SK-N-SH (cell line): Measurements from ENCODE around the gene CTF1. TPM values are rescaled to one million over a fixed set of nuclear protein-coding genes. Genes with fewer than 3 reads are reported as not detected.
"Not testable (repeated sequence)": the region's sequence is repeated elsewhere in the genome, so short reads cannot be mapped to it uniquely, and the experiment has no call there.

Source experiments
- CTCF ChIA-PET: fragments of 300-600, 350-600 bp; formaldehyde crosslinking; extraction: SDS; loops from one replicate; lab custom pipeline; 2021; lab: Yijun Ruan, JAX
- POLR2A ChIA-PET: fragments of 350-600 bp; sonication (Branson Sonifier 250); formaldehyde crosslinking; extraction: SDS; loops from one replicate; lab custom pipeline; 2020; ENCODE audit warnings: antibody characterized with exemption, inconsistent platforms; lab: Yijun Ruan, JAX
- DNase-seq: peaks from one replicate; pipeline ENCODE4 v3.0.0; 2012
- H2AFZ ChIP-seq: fragments of 200-600 bp; sonication (generic); 2 replicates; pipeline ENCODE4 v1.8.1; 2016; ENCODE audit warnings: antibody characterized with exemption, mild to moderate bottlenecking, low read depth
- H3F3A ChIP-seq: fragments of 200-600 bp; sonication (generic); replicated peaks from 2 replicates; pipeline ENCODE3; 2016; ENCODE audit warnings: antibody characterized with exemption, mild to moderate bottlenecking; ENCODE audit not compliant: insufficient read depth
- H3K27ac ChIP-seq, 2 experiments: fragments of 200-500 bp in 1 of 2; fragments of 200-600 bp in 1 of 2; sonication (Bioruptor generic) in 1 of 2; sonication (generic), shearing (Covaris generic) in 1 of 2; 2 replicates each; pipeline versions ENCODE4 v1.5.1 to v1.6.1; 2014 to 2016; ENCODE audit warnings: low read depth in 2 of 2, inconsistent platforms in 1 of 2, low read length in 1 of 2, mild to moderate bottlenecking in 1 of 2, mixed read lengths in 1 of 2
- H3K27me3 ChIP-seq: fragments of 200-600 bp; sonication (generic), shearing (Covaris generic); 2 replicates; pipeline ENCODE4 v1.6.1; 2016; ENCODE audit warnings: mixed run types; ENCODE audit not compliant: insufficient read depth
- H3K36me3 ChIP-seq, 2 experiments: fragments of 200-500 bp in 1 of 2; fragments of 200-600 bp in 1 of 2; sonication (Bioruptor generic) in 1 of 2; sonication (generic) in 1 of 2; replicated peaks in 1 of 2; 2 replicates each; pipeline versions ENCODE3 to v1.5.1; 2014 to 2016; ENCODE audit warnings: low read length in 1 of 2, mild to moderate bottlenecking in 1 of 2; ENCODE audit not compliant: insufficient read depth in 2 of 2, control insufficient read depth in 1 of 2
- H3K4me1 ChIP-seq, 2 experiments: fragments of 200-500 bp in 1 of 2; fragments of 200-600 bp in 1 of 2; sonication (Bioruptor generic) in 1 of 2; sonication (generic), shearing (Covaris generic) in 1 of 2; 2 replicates each; pipeline versions ENCODE4 v1.5.1 to v1.6.1; 2014 to 2016; ENCODE audit warnings: low read depth in 1 of 2, low read length in 1 of 2, mixed run types in 1 of 2; ENCODE audit not compliant: insufficient read depth in 2 of 2, control insufficient read depth in 1 of 2
- H3K4me2 ChIP-seq: fragments of 200-600 bp; sonication (generic), shearing (Covaris generic); 2 replicates; pipeline ENCODE4 v1.6.1; 2017; ENCODE audit warnings: mixed run types
- H3K4me3 ChIP-seq, 2 experiments: fragments of 200-500 bp in 1 of 2; fragments of 200-600 bp in 1 of 2; sonication (Bioruptor generic) in 1 of 2; sonication (generic), shearing (Covaris generic) in 1 of 2; 2 replicates each; pipeline versions ENCODE4 v1.5.1 to v1.8.1; 2014 to 2016; ENCODE audit warnings: low read depth in 2 of 2, inconsistent platforms in 1 of 2, low read length in 1 of 2, mild to moderate bottlenecking in 1 of 2, mixed read lengths in 1 of 2, moderate library complexity in 1 of 2
- H3K79me2 ChIP-seq: fragments of 200-600 bp; sonication (generic); 2 replicates; pipeline ENCODE4 v1.8.1; 2017; ENCODE audit warnings: mild to moderate bottlenecking; ENCODE audit not compliant: insufficient read depth
- H3K9ac ChIP-seq: fragments of 200-600 bp; sonication (generic); 2 replicates; pipeline ENCODE4 v1.6.1; 2017; ENCODE audit warnings: mixed run types
- H3K9me2 ChIP-seq: fragments of 200-600 bp; sonication (generic); 2 replicates; pipeline ENCODE4 v1.6.1; 2017; ENCODE audit warnings: mixed run types
- H3K9me3 ChIP-seq: fragments of 200-600 bp; sonication (generic); 2 replicates; pipeline ENCODE4 v1.6.1; 2017; ENCODE audit warnings: mixed run types, mild to moderate bottlenecking, moderate library complexity
- H4K20me1 ChIP-seq: fragments of 200-600 bp; sonication (generic); 2 replicates; pipeline ENCODE4 v1.6.1; 2017; ENCODE audit warnings: mild to moderate bottlenecking, mixed run types; ENCODE audit not compliant: insufficient read depth
- ELF1 ChIP-seq: IDR thresholded peaks from 2 replicates; pipeline ENCODE4 v1.4.0; 2012
- EP300 ChIP-seq, 2 experiments: IDR thresholded peaks; 2 replicates each; pipeline versions ENCODE4 v1.4.0 to v1.6.1; 2012; ENCODE audit warnings: borderline replicate concordance in 1 of 2, low read depth in 1 of 2, low read length in 1 of 2
- RXRA ChIP-seq: IDR thresholded peaks from 2 replicates; pipeline ENCODE4 v1.4.0; 2012; ENCODE audit warnings: low read depth, mild to moderate bottlenecking, borderline replicate concordance
- ZBTB33 ChIP-seq: IDR thresholded peaks from 2 replicates; pipeline ENCODE4 v1.4.0; 2012; ENCODE audit warnings: low read depth, borderline replicate concordance
- WGBS: methylation state at CpG from one replicate; pipeline ENCODE4 v1.1.6; 2017; ENCODE audit warnings: low lambda C conversion rate; 5-methylcytosine and 5-hydroxymethylcytosine counted together
- polyA plus RNA-seq, 3 experiments: library from polyadenylated mRNA; depleted of rRNA; stranded (reverse); fragments of >200 nt; gene quantifications; 2 replicates each; pipeline ENCODE4 v1.2.3, GENCODE V29; 2012
- TF ChIP-seq, protein P1 (sequence below): fragments of 150-350 bp; IDR thresholded peaks from 2 replicates; pipeline ENCODE4 v1.6.1; 2017; ENCODE audit warnings: antibody characterized with exemption, low read length, low read depth, borderline replicate concordance

The CTF1 gene
- polyA plus RNA-seq, 1 of the 3 experiments (the other 2 are of a cell fraction): 45.7 TPM

DNA sequence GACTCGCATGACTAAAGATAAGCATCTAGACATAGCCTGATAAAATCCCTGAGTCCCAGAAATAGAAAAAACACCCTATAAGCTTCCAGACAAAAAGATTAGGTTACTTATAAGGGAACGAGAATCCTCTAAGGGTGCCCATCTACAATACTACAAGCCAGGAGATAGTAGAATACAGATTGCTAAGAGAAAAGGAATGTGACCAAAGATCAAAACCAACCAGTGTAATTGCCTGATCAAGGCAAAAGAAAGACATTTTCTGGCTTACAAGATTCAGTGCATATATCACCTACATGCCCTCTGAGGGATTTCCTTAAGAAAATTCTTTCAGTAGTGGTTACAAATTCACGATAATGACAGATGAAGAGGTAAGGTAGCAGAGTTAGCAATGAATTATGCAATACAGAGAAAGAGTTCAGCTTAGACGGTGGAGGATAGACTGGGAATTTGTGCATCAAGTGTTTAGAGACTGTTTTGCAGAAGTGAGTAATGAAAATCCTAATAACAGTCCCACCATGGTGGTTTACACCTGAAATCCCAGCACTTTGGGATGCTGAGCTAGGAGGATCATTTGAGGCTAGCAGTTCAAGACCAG lies 37.5 kb upstream of the CTF1 start:
- no peaks in the 10 kb centered on the region for H3F3A ChIP-seq
- CTCF ChIA-PET: interaction anchor here (6.5 kb wide), 1 partner anchor 14 kb away, joined by 42 read pairs; no protein-coding TSS in a partner anchor

DNA sequence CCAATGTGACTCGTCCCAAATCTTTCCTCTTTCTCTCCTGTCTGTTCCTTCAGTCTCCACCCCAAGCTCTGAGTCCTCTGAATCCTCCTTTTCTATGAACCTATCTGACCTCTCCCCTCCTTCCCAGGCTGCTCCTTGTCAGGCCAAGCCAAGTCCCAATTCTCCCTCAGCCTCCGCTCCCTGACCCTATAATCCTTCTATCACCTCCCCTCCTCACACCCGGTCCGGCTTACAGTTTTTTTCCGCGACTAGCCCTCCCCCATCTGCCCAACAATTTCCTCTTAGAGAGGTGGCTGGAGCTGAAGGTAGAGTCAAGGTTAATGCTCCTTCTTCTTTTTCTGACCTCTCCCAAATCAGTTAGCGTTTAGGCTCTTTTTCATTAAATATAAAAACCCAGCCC lies 35.7 kb upstream of the CTF1 start:
- DNase-seq, H3K4me3 ChIP-seq, H3K9me3 ChIP-seq, H3K27me3 ChIP-seq, H3F3A ChIP-seq, H4K20me1 ChIP-seq, H2AFZ ChIP-seq, H3K4me2 ChIP-seq, H3K4me1 ChIP-seq, H3K79me2 ChIP-seq, H3K36me3 ChIP-seq, H3K9me2 ChIP-seq, POLR2A ChIA-PET, H3K9ac ChIP-seq, H3K27ac ChIP-seq: not testable (repeated sequence)
- WGBS: 92% methylated on average over 7 of the region's 7 CpGs
- CTCF ChIA-PET: interaction anchor here (0.6 to 6.5 kb wide), 3 partner anchors 16 to 66 kb away, joined by 3 to 42 read pairs (median 3); no protein-coding TSS in a partner anchor

More for the DNA sequence above, 37.5 kb upstream of the CTF1 start:
- POLR2A ChIA-PET: no interaction called here
- H3K36me3 ChIP-seq: peaks cover 0 to under 1% of the 10 kb centered on the region in 2 experiments
- no peak overlapping the region for H2AFZ ChIP-seq
- no peak overlapping the region for H3K4me2 ChIP-seq
- no peaks in the 10 kb centered on the region for H3K9me3 ChIP-seq
- no peaks in the 10 kb centered on the region for H3K9me2 ChIP-seq
- H3K4me1 ChIP-seq: no peaks in the 10 kb centered on the region
- no peak overlapping the region for H3K4me3 ChIP-seq
- H3K27me3 ChIP-seq: no peaks in the 10 kb centered on the region
- no peak overlapping the region for H3K9ac ChIP-seq
- H4K20me1 ChIP-seq: no peaks in the 10 kb centered on the region
- H3K79me2 ChIP-seq: no peaks in the 10 kb centered on the region
- 66% methylated on average over 4 of the region's 4 CpGs for WGBS
- H3K27ac ChIP-seq: no peak overlapping the region
- no peak for DNase-seq
- no peak for TF ChIP-seq RXRA
- TF ChIP-seq, protein P1, sequence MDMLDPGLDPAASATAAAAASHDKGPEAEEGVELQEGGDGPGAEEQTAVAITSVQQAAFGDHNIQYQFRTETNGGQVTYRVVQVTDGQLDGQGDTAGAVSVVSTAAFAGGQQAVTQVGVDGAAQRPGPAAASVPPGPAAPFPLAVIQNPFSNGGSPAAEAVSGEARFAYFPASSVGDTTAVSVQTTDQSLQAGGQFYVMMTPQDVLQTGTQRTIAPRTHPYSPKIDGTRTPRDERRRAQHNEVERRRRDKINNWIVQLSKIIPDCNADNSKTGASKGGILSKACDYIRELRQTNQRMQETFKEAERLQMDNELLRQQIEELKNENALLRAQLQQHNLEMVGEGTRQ: no peak

DNA sequence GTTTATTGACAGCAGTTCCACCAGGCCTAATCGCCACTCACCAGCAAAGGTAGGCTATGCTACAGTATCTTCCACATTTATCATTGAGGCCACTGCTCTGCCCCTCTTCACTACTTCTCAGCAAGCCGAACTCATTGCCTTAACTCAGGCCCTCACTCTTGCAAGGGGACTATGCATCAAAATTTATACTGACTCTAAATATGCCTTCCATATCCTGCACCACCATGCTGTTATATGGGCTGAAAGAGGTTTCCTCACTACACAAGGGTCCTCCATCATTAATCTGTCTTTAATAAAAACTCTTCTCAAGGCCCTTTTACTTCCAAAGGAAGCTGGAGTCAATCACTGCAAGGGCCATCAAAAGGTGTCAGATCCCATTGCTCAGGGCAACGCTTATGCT lies 33.2 kb upstream of the CTF1 start:
- H3K4me1 ChIP-seq, H3K9me2 ChIP-seq, H2AFZ ChIP-seq, H3F3A ChIP-seq, H3K4me2 ChIP-seq, H3K27ac ChIP-seq, H4K20me1 ChIP-seq, H3K36me3 ChIP-seq, H3K27me3 ChIP-seq, H3K9ac ChIP-seq, H3K79me2 ChIP-seq, DNase-seq, H3K9me3 ChIP-seq, H3K4me3 ChIP-seq: not testable (repeated sequence)
- 98% methylated on average over 3 of the region's 3 CpGs for WGBS
- POLR2A ChIA-PET: interaction anchor here (0.9 kb wide), 1 partner anchor 10 kb away, joined by 3 read pairs; no protein-coding TSS in a partner anchor
- CTCF ChIA-PET: interaction anchor here (0.9 to 1.3 kb wide), 2 partner anchors 11 to 18 kb away, joined by 3 to 5 read pairs; no protein-coding TSS in a partner anchor

DNA sequence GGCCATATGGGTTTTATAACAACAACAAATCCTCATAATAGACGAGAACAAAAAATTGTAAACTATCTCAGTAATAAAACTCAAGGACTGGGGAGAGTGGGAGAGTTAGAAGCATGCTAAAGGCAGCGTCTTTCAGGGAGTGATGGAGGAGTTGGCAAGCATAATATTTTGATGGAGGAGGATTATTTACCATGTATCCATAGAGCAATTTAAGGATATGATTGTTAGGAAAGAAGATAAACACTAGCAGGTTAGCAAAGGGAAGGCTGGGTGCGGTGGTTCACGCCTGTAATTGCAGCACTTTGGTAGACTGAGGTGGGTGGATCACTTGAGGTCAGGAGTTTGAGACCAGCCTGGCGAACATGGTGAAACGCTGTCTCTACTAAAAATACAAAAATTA lies 30.4 kb upstream of the CTF1 start:
- no peaks in the 10 kb centered on the region for H3K27me3 ChIP-seq
- H3F3A ChIP-seq: peaks cover 5% of the 10 kb centered on the region
- ChIA-PET POLR2A (no interaction called here), CTCF (interaction anchor here (0.8 to 1.5 kb wide), 2 partner anchors 21 kb away, joined by 3 to 4 read pairs; no protein-coding TSS in a partner anchor)
- no peak overlapping the region for H3K4me3 ChIP-seq
- no peaks in the 10 kb centered on the region for H3K79me2 ChIP-seq
- TF ChIP-seq ELF1 (no peak), EP300 (IDR thresholded peaks at IDR 0.05; ENCODE audit: borderline replicate concordance in 1 of 2, low read depth in 1 of 2, low read length in 1 of 2) (no peak), ZBTB33 (no peak)
- no peak overlapping the region for H3K4me2 ChIP-seq
- no peaks in the 10 kb centered on the region for H3K4me1 ChIP-seq
- H3K9ac ChIP-seq: no peak overlapping the region
- no peaks in the 10 kb centered on the region for H3K9me2 ChIP-seq
- H4K20me1 ChIP-seq: no peaks in the 10 kb centered on the region
- no peak for DNase-seq
- no peaks in the 10 kb centered on the region for H3K9me3 ChIP-seq
- H3K36me3 ChIP-seq: no peaks in the 10 kb centered on the region
- 80% methylated on average over 6 of the region's 6 CpGs for WGBS
- H3K27ac ChIP-seq: no peak overlapping the region
- no peak overlapping the region for H2AFZ ChIP-seq
